Activated T-cell treated with anti-CD3 and anti-CD28 coated beads for 24 hours (primary cell): ENCODE results near the gene XKR7.

Source experiments
- DNase-seq: peaks from one replicate; pipeline ENCODE4 v3.0.0-alpha.2; 2020; ENCODE audit warnings: low read depth

The XKR7 gene

GRCh38 chr20:32045999-32046398, 78.0 kb downstream of the XKR7 start:
- DNase-seq, result no peak

- no peak for DNase-seq
Measured at GRCh38 chr20:32050324-32050841, 82.4 kb downstream of the XKR7 start.

- DNase-seq, result no peak
Measured at GRCh38 chr20:32050851-32051556, 83.1 kb downstream of the XKR7 start.

GRCh38 chr20:32051720-32052089, 83.8 kb downstream of the XKR7 start:
- DNase-seq, result no peak

GRCh38 chr20:32052090-32052777, 84.3 kb downstream of the XKR7 start, which contains the start of gene HCK:
Gene HCK, plus strand, starts transcription at chr20:32052242.
- no peak for DNase-seq

GRCh38 chr20:32052778-32053362, 84.9 kb downstream of the XKR7 start:
- no peak for DNase-seq
